Head of caudate nucleus (tissue), 42 donors: ENCODE measurements around the gene CDH4.
A peak's percentile ranks its signal among the peaks of the same experiment; 100 is the strongest.

ENCODE experiments used
- DNase-seq, 42 donors: peaks; one replicate each; pipeline versions ENCODE4 v3.0.0 to v3.0.0-alpha.2; 2020 to 2021; ENCODE audit warnings: mixed read lengths in 7 of 42
- intact Hi-C: fragments of 100-400 bp; cut with DNase I; formaldehyde crosslinking; loops from one replicate; pipeline ENCODE4 v1.15.0; 2022

The CDH4 gene

DNA sequence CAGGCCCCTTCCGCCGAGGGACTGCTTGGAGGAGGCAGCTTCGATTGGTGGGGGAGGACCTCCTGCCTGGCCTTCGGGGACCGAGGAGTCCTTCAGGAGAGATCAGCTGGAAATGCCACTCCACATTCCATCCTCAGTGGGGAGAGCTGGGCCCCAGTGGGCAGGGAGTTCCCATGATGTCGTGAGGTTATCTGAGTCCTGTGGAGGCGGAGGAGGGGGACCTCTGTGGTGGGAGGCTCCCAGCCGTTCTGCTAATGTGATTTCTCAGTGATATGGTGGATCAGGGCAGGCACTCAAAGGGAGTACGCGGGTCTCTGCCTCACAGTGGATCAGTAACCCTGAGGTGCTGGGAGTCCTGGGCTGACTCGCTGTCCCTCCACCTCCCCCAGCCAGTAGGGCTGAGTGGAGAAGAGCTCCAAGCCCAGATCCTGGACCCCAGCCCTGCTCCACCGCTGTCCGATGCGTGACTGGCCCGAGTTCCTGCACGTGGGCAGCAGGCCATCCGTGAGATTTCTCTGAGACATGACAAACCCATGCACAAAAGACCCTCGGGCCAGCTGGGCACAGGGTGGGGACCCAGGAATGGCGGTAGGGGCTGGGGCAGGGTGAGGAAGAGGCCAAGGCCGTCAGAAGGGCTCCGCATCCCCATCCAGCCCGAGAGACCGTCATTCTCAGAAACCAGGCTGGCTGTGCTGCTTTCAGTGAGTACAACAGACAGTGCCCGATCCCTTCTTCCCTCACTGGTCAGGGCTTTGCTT is 617.9 kb downstream of the CDH4 start:
- intact Hi-C loops = no loop called here
- no peak for DNase-seq

DNA sequence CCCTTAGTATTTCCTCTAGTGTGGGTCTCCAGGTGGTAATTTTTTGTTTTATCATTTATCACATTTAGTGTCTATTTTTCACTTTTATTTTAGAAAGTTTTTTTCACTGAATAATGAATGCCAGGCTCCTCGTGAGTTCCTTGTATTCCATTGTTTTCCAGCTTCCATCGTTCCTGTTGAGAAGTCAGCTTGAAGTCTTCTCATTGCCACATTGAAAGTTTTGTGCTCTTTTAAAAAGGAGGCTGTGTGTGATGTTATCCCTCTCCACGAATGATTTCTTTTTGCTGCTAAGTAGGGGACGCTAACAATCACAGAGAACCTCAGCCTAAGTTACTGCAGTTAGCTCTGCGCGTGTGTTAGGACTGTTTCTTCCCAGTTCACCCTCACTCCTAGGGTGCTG is 619.1 kb downstream of the CDH4 start:
- intact Hi-C loops = no loop called here
- no peak for DNase-seq

DNA sequence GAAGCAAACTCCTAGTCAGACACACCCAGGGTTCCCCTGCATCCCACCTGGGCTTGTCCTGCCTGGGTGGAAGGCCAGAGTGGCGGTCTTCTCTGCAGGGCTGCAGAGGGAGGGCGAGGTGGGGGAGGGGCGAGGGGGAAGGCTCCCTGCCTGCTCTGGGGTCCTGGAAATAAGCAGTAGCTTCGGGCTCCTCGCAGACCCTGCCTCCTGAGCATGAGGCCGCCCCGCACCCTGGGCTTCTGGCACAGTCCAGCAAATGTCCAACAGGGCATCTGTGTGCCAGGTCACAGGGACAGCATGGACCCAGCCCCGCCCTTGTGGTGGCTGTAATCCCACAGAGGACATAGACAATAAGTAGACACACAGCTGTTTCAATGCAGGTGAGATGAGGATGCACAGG is 619.9 kb downstream of the CDH4 start:
- no peak for DNase-seq

DNA sequence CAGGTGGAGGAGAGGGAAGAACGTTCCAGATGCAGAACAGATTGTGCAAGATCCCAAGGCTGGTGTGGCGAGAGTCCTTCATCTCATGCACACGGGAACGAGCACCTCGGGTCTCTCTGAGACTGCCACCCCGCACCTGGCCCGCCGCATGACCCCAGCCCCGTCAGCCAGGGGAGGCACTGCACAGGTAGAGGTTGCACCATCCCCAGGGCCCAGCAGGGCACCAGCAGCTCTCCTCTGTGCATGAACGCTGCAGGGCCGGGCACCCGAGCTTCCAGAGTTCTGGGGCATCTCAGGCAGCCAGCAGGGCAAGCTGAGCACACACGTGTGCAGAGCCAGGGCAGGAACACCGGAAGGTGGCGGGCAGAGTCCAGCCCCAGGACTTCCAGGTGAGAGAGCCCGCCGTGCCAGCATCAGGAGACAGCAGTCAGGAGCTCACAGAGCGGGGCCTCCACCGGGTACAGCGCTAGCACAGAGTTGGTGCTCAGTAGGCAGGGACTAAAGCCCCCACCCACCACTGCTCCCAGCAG is 620.4 kb downstream of the CDH4 start:
- DNase-seq = peak in 1 of 42 donors; percentile 1
- intact Hi-C loops = no loop called here

More for the DNA sequence above, 619.9 kb downstream of the CDH4 start:
- intact Hi-C loops = no loop called here

DNA sequence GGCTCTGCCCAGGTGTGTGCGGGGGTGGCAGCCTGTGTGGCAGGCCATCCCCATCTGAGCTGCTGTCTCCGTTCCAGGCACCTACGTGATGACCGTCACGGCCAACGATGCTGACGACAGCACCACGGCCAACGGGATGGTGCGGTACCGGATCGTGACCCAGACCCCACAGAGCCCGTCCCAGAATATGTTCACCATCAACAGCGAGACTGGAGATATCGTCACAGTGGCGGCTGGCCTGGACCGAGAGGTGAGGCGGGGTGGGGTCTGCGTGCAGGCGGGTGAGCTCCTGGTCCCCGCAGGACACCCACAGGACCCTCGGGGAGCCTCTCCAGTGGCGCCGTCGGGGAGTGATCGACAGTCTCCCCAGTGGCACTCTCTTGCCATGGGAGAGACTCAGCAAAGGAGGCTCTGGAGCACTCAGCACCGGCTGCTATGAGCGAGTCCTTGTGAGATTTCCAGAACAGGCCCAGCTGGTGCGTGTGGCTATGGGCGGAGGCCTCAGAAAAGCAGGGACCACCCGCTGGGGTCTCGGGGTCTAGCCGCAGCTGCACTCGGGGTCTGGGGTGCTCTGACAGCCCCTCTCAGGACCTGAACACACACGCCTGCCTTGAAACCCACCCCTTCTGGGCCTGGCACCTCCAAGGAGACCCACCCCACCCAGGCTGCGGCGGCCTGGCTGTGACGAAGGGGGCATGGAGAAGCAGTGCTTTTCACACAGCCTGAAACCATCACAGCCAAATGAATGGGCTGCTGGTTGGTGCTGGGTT is 621.8 kb downstream of the CDH4 start:
- DNase-seq = peak in 1 of 42 donors; percentile 1
- intact Hi-C loops = no loop called here

DNA sequence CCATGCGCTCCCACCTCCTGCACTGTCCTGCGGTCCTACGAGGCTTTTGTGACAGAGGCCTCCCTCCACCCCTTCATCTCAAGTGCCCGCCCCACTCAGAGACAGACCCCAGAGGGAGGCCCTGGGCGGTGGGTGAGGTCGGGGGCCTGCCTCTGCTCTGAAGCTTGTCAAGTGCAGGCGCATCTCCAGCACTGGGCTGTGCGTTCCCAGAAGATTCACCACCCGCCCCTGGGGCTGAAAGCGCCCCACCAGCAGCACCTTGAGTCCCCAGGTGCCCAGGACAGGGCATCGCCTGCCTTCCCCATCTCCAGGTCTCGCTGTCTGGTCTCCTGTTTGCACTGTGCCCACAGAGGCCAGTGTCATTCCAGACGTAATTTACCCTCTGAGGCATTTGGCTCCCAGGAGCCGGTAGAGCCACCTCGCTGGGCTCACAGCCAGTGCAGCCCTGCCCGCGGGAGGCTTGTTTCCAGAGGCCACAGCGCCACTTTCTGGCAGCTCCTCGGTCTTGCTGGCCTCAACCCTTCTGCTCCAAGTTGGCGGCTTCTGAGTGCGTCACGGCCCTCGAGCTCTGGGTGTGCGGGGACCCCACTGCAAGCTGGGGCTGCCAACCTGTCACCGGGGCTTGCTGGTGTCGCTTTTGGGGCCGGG is 622.5 kb downstream of the CDH4 start:
- intact Hi-C loops = no loop called here

DNA sequence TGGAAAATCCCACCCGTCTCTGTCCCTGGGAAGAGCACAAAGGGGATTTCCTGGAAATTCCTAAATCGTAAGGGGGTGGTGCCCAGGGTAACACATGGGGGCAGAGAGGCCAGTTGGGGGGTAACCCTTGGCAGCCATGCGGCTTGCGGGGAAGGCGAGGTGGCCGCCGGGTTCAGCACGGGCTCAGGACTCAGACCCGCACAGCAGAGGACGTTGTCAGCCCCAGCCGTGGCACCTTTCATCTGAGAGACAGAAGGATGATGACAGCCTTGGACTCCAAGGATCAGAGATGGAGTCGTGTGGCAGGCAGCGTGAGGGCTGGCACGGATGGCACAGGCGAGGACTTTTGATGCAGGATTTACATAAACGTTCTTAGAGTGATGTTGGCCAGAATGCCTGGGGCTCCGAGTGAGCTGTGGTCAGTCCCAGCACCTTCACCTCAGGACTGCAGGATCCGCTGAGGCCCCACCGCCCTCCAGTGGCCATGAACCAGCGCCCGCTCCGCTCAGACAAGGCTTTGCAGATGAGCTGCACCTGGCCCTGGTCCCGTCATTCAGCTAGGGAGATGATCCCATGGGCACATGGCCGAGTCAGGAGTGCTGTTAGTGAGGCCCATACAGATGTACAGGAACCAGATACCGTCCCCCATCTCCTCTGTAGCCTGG is 623.3 kb downstream of the CDH4 start:
- intact Hi-C loops = no loop called here

More for the DNA sequence above, 622.5 kb downstream of the CDH4 start:
- DNase-seq = peak in 7 of 42 donors; percentile 8 to 43 (median 22)

DNA sequence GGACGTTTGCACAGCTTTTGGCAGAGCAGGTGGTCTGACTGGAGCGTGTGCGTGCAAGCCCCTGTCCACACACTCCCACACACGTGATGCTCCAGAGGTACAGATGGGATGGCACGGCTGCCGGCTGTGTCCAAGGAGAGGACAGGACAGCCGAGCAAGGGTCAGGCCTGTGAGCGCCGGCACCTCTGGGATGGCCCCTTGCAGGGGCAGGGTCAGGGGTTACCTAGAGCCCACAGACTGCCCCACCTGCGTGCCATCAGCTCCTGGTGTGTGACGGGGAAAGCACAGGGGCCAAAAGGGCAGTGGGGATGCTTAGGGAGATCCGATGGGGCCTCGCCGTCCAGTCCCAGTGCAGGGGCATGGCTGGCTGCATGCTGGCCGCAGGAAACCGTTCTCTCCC is 623.9 kb downstream of the CDH4 start:
- no peak for DNase-seq
- intact Hi-C loops = no loop called here

More for the DNA sequence above, 623.3 kb downstream of the CDH4 start:
- DNase-seq = peak in 36 of 42 donors; percentile 7 to 81 (median 49)

DNA sequence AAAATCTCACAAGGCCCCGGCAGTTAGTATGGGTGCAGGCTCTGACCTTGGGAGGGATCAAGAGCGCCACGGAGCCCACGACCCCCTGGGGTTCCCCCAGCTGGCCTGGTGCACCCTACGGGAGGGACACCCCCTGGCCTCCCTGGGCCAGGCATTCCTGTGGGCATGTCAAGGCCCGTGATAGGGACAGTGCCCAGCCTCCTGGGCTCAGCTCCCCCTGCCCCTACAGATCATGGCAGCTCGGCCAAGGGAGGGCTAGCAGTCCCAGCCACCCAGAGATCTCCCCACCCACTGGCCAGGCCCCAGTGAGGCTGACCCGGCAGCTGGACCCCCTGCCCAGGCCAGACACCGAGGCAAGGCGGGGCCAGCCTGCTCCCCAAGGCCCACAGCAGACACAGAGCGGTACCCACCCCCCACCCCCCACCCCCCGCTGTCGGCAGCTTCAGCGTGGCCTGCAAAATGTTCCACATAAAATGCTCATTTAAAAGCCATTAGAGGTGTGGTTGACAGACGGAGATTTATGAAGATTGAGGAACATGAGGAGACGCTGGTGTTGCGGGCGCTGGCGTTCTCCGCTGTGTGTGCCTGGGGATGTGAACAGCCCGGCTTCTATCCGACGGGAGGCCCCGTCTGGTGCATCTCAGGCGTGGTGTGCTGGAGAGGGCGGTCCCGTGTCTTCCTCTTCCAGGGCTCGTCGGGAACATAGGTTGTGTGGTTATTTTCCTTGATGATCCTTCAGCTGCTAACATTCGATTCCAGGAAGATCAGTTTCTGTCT is 625.1 kb downstream of the CDH4 start:
- DNase-seq = no peak
- intact Hi-C loops = no loop called here

DNA sequence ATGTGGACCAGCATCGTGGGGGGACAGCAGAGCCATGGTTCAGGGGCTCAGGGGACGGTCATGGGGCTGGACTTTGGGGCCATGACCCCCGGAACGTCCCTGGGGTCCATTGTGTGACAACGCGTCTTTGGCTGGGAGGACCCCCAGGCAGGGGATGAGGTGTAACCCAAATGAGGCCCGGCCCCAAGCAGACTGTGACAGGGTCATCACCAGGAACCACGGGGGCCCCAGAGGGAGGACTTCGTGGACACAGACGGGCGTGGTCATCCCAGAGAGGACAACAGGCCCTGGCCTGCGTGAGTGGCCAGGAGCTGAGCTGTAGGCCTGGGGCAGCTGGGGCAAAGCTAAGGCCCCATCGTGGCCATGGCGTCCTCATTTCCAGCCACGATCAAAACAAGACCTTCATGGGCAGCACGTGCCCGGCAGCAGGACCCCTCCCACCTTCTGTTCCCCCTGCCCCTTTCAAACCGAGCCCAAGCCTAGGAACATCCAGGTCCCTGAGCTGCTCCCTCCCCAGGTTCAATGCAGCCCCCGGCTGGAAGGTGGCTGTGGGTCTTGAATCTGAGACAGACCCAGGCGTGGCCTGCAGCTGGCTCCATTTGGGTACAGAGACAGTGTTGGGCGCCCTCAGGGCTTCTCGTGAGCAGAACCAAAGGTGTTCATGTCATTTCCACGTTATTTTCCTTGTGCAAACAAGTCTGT is 625.9 kb downstream of the CDH4 start:
- intact Hi-C loops = no loop called here
- no peak for DNase-seq

DNA sequence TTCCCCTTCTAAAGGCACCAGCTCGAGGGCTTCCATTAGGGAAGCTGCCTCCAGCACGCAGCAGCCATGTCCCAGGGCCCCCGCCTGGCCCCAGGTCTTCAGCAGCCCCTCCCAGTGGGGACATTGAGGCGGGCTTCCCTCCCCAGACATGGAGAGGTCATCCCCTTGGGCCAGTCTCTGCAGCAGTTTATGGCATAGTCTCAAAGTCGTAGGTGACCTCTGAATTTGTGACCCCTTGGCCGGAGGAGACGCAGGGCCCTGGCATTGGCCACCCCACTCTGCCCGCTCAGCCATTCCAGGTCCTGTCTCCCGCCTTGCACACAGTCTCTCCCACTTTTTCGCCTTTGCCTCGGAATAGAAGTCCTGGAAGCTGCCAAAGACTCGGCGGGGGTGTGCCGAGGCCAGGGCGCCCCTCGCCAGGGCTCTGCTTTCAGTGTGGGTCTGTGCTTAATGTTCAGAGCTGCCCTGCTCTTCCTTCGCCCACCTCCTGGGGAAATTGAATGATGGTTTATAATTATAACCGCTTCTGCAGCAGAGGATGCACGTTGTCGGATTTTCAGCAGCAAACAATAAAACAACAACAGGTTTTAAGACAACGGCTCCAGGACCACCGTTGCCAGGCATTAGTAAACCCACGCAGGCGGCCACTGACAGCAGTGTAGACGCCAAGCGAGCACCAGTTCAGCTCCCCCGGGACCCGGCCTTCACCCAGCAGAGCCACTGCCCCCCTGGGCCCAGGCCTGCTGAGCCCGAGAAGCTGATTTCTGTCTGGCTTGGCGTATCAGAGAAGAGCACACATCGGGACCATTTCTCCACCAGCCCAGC is 626.6 kb downstream of the CDH4 start:
- DNase-seq = no peak
- intact Hi-C loops = no loop called here

DNA sequence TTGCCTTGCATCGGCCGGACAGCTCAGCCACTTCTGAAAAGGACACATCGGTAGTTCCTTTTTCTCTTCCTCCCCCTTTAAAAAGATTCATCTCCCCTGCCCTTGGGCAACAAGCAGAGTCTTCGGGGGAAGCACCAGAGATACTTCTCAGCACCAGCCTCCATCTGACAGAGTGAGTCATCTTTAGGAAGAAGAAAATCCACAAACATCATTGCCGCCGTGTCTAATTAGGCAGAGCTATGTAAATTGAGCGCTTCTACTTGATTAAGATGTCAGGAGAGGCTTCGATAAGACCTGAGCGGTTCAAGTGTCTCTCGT is 627.2 kb downstream of the CDH4 start:
- intact Hi-C loops = no loop called here
- no peak for DNase-seq

DNA sequence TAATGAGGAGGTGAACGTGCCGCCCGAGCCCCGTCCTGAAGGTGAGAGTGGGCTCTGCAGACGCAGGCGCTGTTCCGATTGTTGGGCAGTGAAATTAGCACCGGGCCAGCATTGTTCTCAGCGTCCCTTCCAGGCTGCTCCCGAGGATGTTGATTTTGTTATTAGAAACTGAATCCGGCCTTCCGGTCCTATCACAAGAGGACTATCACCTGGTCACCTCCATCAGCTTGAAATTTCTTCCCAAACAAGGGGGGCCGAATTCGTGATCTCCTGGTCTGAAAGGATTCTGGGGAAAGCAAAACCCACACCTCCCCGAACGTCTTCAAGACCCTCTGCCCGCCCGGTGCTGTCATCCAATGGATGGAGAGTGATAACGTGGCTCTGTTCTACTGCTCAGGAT is 627.6 kb downstream of the CDH4 start:
- intact Hi-C loops = no loop called here
- no peak for DNase-seq

DNA sequence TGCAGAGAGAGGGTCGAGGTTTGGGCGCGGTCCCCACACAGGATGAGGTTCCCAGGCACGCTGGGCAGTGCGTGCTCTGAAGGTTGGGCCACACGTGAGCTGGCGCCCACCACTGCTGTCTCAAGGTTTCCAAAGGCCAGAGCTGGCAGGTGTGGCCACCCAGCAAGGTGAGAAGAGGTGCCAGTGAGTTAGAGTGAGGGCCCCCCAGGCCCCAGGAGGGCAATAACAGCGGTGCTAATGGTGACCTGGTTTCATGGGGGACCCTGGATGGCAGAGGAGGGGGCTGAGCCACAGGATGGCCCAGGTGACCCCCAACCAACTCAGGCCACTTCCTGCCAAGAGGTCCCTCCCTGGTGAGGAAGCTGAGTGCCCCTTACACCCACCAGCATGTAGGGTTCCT is 628.6 kb downstream of the CDH4 start:
- intact Hi-C loops = no loop called here
- no peak for DNase-seq

DNA sequence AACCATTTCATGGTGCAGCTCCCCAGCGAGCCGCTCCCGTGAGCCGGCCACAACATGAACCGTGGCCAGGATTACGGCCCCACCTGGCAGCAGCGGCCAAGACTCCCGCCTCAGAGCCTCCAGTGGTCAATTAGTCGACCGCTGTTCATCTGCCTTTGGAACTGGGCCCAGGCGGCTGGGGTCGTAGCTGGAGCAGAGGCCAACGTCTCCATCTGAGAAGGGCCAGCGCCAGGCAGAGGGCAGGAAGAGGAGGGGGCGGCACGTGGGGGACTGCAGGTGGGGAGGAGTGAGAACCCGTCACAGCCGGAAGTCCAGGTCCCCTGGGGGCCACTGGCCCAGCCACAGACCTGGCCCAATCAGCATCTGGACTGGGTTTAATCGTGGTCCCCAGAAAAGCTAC is 629.4 kb downstream of the CDH4 start:
- no peak for DNase-seq
- intact Hi-C loops = no loop called here

DNA sequence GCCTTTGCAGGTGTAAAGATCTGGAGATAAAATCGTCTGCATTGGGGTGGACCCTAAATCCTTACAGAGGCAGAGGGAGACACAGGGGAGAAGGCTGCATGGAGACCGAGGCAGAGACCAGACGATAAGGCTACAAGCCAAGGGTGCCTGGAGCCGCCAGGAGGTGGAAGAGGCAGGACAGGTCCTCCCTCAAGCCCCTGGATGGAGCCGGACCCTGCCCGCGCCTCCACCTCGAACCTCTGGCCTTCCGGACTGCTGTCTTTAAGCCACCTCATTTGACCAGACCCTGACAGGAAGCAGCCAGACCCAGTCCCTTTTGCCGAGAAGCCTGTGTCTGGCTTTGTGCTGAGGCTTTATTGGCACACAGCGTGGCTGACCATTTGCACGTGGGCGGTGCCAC is 629.8 kb downstream of the CDH4 start:
- DNase-seq = no peak
- intact Hi-C loops = no loop called here
